ENCODE measurements around the gene TAS2R7.
"Not testable (repeated sequence)": the region's sequence is repeated elsewhere in the genome, so short reads cannot be mapped to it uniquely, and the experiment has no call there.

TAS2R7 gene, protein sequence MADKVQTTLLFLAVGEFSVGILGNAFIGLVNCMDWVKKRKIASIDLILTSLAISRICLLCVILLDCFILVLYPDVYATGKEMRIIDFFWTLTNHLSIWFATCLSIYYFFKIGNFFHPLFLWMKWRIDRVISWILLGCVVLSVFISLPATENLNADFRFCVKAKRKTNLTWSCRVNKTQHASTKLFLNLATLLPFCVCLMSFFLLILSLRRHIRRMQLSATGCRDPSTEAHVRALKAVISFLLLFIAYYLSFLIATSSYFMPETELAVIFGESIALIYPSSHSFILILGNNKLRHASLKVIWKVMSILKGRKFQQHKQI

DNA sequence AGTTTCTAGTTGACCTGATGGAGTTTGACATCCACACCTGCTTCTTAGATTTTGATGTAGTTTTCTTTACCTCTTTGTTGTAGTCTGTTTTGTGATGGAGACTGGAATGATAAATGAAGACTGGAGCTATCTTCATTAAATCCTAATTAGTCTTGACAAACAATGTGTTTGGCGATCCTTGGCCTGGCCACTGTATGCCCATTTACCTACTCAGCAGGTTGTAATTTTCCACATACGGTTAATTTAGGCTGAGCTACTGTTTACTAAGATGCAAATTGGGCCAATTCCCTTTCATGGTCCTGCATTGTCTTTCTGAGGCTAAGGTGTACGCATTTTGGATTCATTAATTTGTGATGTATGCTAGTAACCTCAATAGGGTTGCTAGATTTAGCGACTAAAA is at the start of gene TAS2R7:
TAS2R7 (minus strand) TSS at position 41 of the 400 bp plus-strand sequence. CDS start 57 bp downstream, outside the sequence.
- no peak for DNase-seq

DNA sequence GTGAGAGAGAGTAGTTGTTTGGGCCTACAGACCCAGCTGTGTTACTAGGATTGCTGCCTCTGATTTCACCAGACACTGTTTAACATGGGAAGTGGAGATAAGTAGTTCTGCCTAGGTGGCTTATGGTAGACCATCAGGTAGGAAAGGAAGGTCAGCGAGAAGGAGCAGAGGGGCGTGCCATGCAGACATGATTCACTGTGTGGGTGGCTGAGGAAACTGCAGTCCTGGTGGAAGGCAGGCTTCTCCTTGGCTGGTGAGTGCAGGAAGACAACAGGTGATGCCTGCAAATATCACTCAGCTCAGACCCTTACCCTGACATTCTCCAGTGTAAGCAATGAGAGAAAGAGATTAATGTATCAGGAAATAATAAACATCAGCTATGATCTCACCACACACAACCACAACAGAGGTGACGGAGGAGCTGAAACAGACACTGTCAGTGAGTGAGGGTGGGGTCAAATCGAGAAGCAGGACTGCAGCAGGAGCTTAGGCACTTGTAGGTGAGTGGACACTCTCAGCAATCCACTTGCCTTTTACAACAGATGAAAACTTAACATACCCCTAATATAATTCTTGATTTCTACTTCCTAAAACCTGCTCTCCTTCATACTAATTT is 48.9 kb upstream of the TAS2R7 start:
- no peak for DNase-seq

DNA sequence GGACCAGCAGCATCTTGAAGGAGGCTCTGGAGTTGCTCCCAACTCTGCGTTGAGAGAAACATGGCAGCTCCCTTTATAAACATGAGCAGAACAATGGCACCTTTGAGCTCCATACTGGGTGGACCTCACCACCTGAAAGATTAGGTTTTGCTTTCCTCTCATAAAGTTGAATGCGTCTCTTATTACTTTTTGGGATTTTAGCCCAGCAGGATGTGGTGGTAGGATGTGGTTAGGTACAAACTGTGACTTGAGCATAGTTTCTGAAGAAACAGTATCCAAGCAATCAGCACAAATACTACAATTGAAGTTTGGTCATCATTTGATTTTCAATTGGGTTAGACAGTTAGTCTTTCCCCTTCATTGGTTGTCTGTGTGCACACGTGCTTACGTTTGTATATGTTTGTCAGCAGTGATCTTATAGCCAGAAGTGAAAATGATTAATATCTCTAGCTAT is 47.0 kb upstream of the TAS2R7 start, which contains the start of gene PRR4:
PRR4 (minus strand) TSS at position 51 of the 454 bp plus-strand sequence; CDS start at position 13, 38 bp downstream.
- no peak for DNase-seq

DNA sequence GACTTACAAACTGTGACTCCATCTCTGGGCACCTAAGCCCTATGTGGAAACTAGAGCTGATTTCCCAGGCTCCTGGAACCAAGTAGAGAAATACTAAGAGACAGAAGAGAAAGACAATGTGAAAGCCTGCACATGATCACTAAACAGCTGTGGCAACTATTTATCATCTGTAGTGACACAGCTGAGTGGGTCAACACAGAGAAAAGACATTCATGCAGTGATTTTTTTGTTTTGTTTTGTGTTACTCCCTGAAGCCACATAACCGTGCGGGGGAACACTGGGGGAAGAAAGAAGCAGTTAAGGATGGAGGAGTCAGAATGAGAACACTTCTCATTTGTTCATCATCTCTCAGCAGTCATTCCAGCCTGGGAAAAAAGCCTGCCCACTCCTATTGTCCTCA is 45.3 kb upstream of the TAS2R7 start:
- DNase-seq = no peak

DNA sequence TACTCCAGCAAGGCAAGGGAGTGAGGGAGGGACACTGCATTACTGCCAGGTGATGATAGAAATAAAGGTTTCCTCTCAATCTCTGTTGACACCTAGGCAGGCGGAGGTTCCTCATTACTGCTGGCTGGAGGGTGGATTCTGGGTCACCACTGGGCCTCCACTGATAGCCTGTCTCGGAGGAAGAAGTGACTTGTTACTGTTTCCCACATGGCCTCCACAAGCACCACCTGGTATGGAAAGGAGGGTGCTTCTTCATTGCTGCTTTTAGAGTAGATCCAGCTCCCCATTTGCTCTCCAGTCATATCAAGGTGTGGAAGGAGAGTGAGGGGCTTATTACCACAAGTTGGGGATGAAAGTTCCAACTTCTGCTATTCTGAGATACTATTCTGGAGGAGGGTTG is 40.4 kb upstream of the TAS2R7 start:
- DNase-seq = no peak

DNA sequence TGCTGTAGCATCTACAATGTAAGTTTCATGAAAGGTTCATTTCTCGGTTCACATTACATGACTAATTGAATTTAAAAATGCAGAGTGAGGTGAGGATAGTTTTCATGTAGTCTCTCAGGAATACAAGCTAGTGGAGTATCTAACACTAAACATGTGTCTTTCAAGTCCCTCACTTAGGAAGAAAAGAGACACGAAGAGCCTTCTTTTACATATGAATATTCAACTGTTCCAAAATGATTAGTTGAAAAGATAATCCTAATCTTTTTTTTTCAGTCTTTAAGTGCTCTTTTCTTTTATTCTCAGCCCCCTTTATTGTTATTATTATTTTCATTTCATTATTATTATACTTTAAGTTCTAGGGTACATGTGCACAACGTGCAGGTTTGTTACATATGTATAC is 36.0 kb upstream of the TAS2R7 start:
- no peak for DNase-seq

DNA sequence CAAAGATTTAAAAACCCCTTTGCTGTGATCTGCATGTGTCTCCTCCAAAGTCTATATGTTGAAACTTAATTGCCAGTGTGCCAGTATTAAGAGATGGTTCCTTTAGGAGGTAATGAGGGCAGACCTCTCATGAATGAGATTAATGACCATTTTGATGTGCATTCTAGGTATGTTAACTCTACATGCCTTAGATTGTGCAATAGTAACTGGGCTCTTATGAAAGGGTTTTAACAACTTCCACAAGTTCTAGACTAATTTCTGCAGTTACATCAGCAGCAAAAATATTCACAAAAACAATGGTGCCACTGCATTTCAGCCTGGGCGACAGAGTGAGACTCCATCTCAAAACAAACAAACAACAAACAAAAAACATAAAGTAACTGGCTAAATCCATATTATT is 27.6 kb upstream of the TAS2R7 start:
- no peak for DNase-seq

DNA sequence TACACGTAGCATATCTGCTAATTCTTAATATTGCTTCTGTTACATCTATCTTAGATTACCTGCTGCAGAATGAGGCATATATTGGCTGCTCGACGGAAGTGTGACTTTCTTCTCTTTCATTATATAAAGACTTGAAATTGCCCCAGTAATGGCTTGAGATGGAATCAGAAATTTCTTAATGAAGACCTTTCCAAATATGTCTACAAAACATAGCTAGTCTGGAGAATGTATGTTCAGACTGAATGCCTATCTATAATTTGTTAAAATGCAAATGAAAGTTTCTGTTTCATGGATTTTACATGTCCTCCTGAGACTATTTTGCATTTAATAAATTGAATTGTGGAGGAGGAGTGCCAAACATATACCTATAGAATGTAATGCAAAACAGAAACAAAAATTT is 23.8 kb upstream of the TAS2R7 start, which contains the start of gene TAS2R10:
TAS2R10 (minus strand) TSS at position 101 of the 400 bp plus-strand sequence; CDS start at position 12, 89 bp downstream.
- DNase-seq = no peak

DNA sequence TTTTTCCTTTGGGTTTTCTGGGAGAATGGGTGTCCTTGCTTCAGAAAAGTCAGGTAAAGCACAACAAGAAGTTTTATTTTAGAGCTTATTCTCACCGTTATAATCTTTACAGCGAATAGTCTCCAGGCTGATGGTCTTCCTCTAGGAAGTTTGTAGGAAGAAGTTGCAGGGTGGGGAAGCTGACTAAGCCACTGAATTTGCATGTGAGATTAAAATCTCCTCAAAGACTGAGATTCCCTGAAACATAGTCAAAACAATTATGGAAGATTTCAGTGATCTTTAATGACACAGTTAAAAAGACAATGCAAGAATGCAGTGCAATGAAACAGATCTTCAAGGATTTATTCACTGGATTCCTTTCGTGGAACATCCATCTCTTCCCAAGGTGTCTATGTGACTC is 22.5 kb upstream of the TAS2R7 start:
- DNase-seq = no peak

DNA sequence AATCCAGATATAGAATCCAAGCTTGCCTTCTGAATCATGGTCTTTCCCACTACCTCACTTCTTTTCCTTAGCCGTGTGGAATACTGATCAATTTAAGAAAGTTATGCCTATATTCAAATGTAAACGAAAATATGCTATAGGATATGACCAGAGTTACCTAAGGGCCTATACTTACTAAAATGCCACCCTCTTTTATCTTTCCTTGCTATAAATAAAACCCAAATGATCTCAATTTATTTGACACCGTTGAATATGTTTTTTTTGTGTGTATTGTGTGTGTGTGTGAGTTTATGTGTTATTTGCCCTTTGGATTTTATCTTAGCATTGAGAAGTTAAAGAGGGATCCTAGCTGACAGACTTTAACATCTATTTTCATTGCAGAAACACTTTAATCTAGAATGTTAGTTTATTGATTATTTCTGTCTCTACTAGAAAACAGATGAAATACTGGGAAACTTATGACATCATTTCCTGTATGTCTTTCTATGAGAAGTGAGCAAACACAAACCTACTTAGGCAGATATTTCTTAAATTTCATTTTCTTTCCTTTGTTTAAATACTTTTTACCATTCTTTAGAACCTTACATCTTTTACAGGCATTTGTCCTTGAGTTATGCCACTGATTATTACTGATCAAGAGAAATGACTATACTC is 9.6 kb upstream of the TAS2R7 start:
- no peak for DNase-seq

DNA sequence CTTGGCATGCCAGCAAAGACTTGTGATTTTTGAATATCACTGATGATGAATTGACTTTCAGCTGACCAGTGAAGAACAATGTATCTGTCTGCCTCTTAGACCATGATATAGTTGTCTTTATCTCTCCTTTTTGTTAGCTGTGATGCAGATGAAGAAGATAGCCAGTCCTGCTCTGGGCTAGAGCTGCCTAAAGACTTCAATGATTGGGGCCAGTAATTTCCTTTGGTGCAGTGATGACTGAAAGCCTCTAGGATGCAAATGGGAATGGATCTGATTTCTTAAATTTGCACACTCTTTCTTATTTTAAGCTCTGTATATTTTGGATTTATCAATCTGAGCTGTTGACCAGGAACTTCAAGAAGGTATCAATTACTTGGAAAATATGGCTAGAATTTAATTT is 7.6 kb upstream of the TAS2R7 start, which contains the start of gene TAS2R9:
TAS2R9 (minus strand) TSS at position 101 of the 400 bp plus-strand sequence; CDS start at position 8, 93 bp downstream.
- no peak for DNase-seq

DNA sequence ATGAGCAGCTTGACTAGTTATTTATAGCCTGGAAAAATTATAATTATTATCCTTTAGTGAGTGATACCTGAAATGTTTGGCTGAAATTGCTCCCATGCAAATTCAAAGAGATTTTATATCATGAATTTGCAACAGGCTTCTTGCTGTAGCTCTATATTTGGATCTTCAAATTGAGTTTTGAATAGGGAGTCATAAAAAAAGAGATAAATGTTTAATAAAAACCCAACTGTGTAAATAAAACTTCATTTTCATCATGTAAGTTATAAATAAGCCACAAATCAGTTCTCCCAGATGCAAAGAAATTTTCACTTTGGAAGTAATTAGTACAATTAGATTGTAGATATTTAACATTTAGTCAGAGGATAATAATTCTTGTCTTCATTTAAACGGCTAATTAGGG is 4.8 kb upstream of the TAS2R7 start, which contains the start of gene TAS2R8:
TAS2R8 (minus strand) TSS at position 101 of the 400 bp plus-strand sequence. CDS start 306 bp downstream, outside the sequence.
- no peak for DNase-seq

DNA sequence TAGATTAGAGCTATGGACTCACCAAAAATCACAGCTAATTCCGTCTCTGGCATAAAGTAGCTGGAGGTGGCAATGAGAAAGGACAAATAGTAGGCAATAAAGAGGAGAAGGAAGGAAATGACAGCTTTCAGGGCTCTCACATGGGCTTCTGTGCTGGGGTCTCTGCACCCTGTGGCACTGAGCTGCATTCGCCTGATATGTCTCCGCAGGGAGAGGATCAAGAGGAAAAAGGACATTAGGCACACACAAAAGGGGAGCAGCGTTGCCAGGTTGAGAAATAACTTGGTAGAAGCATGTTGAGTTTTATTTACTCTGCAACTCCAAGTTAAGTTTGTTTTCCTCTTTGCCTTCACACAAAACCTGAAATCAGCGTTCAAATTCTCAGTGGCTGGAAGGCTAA is 686 bp downstream of the TAS2R7 start:
- no peak for DNase-seq

DNA sequence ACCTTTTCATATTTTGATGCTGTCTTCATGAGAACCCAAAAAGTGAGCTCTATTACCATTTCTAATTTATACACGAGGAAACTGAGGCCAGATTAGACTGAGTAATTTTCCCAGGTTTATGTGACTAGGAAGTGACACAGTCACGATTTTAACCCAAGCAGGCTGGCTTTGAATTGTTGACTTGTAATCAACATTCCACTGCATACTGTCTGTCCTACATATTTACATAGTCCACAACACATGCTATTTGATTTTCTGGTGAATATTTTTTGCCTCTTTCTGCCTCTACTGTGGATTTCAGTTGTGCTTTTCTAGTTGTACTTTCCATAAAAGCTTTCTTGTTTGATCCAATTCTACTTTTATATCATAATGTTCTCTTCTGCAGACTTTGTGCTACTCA is 8.2 kb downstream of the TAS2R7 start:
- no peak for DNase-seq

DNA sequence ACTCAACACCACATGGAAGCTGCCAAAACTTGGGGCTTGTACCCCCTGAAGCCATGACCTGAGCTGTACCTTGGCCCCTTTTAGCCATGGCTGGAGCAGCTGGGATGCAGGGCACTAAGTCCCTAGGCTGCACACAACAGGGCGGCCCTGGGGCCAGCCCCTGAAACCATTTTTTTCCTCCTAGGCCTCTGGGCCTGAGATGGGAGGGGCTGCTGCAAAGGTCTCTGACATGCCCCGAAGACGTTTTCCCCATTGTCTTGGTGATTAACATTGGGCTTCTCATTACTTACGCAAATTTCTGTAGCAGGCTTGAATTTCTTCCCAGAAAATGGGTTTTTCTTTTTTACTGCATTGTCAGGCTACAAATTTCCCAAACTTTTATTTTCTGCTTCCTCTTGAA is 10.7 kb downstream of the TAS2R7 start:
- DNase-seq = not testable (repeated sequence)

DNA sequence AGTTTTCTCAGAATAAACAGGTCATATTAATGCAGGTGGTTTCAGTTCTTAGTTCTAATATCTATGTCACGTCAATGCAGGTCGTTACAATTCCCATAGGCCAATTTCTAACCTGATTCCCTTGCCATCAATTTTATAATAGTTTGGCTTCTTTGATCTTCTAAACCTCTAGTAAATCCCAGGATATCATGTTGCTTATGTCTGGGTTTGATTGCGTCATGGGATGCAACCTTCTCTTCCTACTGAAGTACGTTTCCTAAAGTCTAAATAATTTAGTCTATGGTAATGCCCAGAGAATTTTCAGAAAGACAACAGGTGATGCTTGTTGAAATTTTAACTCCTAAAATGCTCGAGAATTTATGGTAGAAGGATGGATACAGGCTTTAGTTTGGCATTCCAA is 19.2 kb downstream of the TAS2R7 start:
- no peak for DNase-seq

DNA sequence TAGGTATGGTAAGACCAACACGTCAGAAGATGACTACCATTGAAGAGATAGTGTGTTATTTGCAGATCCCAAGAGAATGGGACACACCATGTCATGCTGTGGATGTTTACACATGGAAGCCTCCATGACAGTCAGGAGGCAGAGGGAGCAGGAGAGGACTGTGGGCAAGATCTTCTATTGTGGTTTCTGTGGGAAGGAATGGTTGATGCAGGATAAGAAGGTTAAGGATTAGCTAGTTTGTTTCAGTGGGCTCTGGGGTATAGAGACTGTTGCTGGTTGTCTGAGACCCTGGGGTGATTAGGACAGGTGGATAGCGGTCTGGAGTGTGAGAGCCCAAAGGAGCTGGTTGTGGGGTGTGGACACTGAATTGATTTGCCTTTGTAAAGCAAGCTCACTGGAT is 23.3 kb downstream of the TAS2R7 start:
- no peak for DNase-seq

DNA sequence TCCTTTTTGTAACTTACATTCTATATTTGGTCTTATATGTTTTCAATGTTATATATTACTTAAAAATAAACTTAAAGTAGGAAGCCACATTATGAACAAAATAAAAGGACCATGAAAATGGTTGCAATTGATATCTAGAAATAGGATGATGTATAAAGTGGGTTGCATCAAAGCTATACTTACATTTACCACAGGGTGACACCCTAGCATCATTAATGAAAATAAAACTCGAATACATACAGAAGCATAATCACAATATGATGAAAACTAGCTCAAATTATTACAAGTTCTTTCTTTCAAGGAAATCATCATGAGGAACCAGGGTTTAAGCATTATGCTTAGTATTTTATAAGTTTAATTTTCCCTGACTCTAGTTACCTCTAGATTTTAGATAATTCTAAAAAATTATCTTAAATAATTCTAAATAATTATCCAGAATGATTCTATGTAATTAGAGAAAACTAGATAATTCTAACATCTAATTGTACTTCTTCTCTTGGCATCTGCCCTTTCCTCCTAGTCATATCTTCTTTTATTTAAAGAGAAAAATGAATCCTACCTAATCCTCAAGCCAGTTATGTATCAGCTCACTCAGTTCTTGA is 31.2 kb downstream of the TAS2R7 start:
- no peak for DNase-seq

DNA sequence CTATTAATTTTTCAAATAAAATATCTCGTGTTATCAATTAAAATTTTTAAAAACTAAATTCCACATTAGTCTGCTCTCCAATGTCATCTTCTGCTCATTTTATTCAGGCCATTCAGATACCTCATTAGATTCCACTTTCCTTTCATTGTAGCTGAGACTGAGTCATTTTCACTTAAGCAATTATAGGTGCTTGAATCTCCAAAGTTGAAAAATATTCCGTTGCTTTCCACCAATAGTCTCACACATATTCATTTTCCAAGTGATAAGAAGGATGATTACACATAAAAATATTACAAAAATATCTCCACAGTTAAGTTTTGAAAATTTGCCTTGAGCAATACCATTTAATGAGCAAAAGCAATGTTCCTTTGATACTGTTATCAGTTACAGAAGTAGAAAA is 42.8 kb downstream of the TAS2R7 start:
- DNase-seq = no peak

DNA sequence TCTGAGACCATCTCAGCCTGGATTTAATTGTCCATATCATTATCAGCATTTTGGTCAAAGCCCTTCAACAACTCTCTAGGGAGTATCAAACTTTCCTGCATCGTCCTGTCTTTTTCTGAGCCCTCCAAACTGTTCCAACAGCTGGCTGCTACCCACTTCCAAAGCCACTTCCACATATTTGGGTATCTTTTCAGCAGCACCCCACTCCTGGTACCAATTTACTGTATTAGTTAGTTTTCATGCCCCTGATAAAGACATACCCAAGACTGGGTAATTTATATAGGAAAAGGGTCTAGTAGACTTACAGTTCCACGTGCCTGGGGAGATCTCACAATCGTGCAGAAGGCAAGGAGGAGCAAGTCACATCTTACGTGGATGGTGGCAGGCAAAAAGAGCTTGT is 46.2 kb downstream of the TAS2R7 start:
- DNase-seq = no peak

DNA sequence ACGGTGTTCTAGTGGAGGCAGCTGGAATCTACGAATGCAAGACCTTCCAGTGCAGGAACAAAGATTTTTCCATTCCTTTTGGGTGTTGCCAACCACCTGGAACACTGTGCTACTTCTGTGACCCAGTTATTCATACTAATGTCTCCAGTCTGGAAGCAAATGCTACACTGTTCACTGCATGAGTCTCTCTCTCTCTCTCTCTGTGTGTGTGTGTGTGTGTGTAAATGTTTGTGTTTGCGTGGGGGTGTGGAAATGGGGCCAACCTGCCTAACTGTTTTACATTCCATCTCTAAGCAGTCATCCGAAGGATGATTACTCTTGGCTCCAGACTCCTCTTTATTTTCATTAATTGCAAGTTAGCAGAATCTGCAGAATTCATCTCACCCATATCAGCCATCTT is 49.4 kb downstream of the TAS2R7 start:
- DNase-seq = no peak

All from activated CD4-positive, CD25-positive, alpha-beta regulatory T cell (primary cell).